GM23248 (cell line): ENCODE data around the gene PRPH2.
"Not testable (repeated sequence)": the region's sequence is repeated elsewhere in the genome, so short reads cannot be mapped to it uniquely, and the experiment has no call there.

ENCODE experiments used
- EZH2 ChIP-seq: fragments of 200-600 bp; sonication (generic); IDR thresholded peaks from 2 replicates; pipeline ENCODE4 v1.6.1; 2018; ENCODE audit warnings: antibody characterized with exemption, mild to moderate bottlenecking; ENCODE audit not compliant: insufficient read depth, poor library complexity, severe bottlenecking
- EZH2phosphoT487 ChIP-seq: fragments of 200-600 bp; sonication (generic); IDR thresholded peaks from 2 replicates; pipeline ENCODE4 v1.6.1; 2018; ENCODE audit warnings: antibody characterized with exemption, moderate library complexity, mild to moderate bottlenecking, low read depth; ENCODE audit not compliant: insufficient read depth

GRCh38 chr6:42733867-42734481 is 11.6 kb upstream of the PRPH2 start:
- TF ChIP-seq EZH2, EZH2phosphoT487: not testable (repeated sequence)
